Measurements from ENCODE around the gene MAGEB2.

DNA sequence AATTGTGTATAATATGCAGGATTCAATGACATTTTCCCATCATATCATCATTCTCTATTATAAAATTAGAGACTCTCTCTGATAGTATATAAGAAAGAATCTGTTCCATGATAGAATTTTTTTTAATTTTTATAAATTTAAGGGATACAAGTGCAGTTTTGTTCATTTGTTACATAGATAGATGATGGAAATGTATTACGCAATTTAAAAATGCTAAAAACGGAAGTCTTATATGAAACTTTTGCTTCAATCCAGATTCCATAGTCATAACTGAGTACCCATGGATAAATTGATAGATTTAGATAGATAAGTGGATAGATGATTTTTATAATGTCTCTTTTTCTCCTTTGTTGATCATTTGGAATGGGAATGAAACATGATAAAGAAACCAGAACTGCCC, 24.9 kb upstream of the MAGEB2 start:
- TF ChIP-seq, protein P1, sequence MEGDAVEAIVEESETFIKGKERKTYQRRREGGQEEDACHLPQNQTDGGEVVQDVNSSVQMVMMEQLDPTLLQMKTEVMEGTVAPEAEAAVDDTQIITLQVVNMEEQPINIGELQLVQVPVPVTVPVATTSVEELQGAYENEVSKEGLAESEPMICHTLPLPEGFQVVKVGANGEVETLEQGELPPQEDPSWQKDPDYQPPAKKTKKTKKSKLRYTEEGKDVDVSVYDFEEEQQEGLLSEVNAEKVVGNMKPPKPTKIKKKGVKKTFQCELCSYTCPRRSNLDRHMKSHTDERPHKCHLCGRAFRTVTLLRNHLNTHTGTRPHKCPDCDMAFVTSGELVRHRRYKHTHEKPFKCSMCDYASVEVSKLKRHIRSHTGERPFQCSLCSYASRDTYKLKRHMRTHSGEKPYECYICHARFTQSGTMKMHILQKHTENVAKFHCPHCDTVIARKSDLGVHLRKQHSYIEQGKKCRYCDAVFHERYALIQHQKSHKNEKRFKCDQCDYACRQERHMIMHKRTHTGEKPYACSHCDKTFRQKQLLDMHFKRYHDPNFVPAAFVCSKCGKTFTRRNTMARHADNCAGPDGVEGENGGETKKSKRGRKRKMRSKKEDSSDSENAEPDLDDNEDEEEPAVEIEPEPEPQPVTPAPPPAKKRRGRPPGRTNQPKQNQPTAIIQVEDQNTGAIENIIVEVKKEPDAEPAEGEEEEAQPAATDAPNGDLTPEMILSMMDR (conservative IDR thresholded peaks at IDR 0.05; ENCODE audit: low read depth in 2 of 2): no peak
- TF ChIP-seq POLR2AphosphoS5 (IDR thresholded peaks at IDR 0.05; ENCODE audit: low read depth) (no peak), JUNB (IDR thresholded peaks at IDR 0.05; ENCODE audit: unreplicated experiment) (no peak), EZH2 (IDR thresholded peaks at IDR 0.05; ENCODE audit: low read depth, unreplicated experiment) (no peak), EZH2phosphoT487 (IDR thresholded peaks at IDR 0.05; ENCODE audit: unreplicated experiment) (no peak), ZNF114 (CRISPR knock-in tag; IDR thresholded peaks at IDR 0.05) (no peak), CREB1 (CRISPR knock-in tag; IDR thresholded peaks at IDR 0.05; ENCODE audit: low read depth) (no peak), STAT1 (IDR thresholded peaks at IDR 0.05; ENCODE audit: unreplicated experiment) (no peak), ZNF331 (CRISPR knock-in tag; IDR thresholded peaks at IDR 0.05; ENCODE audit: low read depth) (no peak), NANOG (IDR thresholded peaks at IDR 0.05; ENCODE audit: borderline replicate concordance) (no peak)
- TF ChIP-seq, protein P2, sequence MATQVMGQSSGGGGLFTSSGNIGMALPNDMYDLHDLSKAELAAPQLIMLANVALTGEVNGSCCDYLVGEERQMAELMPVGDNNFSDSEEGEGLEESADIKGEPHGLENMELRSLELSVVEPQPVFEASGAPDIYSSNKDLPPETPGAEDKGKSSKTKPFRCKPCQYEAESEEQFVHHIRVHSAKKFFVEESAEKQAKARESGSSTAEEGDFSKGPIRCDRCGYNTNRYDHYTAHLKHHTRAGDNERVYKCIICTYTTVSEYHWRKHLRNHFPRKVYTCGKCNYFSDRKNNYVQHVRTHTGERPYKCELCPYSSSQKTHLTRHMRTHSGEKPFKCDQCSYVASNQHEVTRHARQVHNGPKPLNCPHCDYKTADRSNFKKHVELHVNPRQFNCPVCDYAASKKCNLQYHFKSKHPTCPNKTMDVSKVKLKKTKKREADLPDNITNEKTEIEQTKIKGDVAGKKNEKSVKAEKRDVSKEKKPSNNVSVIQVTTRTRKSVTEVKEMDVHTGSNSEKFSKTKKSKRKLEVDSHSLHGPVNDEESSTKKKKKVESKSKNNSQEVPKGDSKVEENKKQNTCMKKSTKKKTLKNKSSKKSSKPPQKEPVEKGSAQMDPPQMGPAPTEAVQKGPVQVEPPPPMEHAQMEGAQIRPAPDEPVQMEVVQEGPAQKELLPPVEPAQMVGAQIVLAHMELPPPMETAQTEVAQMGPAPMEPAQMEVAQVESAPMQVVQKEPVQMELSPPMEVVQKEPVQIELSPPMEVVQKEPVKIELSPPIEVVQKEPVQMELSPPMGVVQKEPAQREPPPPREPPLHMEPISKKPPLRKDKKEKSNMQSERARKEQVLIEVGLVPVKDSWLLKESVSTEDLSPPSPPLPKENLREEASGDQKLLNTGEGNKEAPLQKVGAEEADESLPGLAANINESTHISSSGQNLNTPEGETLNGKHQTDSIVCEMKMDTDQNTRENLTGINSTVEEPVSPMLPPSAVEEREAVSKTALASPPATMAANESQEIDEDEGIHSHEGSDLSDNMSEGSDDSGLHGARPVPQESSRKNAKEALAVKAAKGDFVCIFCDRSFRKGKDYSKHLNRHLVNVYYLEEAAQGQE (IDR thresholded peaks at IDR 0.05; ENCODE audit: unreplicated experiment): no peak
- TF ChIP-seq, protein P3, sequence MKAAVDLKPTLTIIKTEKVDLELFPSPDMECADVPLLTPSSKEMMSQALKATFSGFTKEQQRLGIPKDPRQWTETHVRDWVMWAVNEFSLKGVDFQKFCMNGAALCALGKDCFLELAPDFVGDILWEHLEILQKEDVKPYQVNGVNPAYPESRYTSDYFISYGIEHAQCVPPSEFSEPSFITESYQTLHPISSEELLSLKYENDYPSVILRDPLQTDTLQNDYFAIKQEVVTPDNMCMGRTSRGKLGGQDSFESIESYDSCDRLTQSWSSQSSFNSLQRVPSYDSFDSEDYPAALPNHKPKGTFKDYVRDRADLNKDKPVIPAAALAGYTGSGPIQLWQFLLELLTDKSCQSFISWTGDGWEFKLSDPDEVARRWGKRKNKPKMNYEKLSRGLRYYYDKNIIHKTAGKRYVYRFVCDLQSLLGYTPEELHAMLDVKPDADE (IDR thresholded peaks at IDR 0.05): no peak
- TF ChIP-seq, protein P4, sequence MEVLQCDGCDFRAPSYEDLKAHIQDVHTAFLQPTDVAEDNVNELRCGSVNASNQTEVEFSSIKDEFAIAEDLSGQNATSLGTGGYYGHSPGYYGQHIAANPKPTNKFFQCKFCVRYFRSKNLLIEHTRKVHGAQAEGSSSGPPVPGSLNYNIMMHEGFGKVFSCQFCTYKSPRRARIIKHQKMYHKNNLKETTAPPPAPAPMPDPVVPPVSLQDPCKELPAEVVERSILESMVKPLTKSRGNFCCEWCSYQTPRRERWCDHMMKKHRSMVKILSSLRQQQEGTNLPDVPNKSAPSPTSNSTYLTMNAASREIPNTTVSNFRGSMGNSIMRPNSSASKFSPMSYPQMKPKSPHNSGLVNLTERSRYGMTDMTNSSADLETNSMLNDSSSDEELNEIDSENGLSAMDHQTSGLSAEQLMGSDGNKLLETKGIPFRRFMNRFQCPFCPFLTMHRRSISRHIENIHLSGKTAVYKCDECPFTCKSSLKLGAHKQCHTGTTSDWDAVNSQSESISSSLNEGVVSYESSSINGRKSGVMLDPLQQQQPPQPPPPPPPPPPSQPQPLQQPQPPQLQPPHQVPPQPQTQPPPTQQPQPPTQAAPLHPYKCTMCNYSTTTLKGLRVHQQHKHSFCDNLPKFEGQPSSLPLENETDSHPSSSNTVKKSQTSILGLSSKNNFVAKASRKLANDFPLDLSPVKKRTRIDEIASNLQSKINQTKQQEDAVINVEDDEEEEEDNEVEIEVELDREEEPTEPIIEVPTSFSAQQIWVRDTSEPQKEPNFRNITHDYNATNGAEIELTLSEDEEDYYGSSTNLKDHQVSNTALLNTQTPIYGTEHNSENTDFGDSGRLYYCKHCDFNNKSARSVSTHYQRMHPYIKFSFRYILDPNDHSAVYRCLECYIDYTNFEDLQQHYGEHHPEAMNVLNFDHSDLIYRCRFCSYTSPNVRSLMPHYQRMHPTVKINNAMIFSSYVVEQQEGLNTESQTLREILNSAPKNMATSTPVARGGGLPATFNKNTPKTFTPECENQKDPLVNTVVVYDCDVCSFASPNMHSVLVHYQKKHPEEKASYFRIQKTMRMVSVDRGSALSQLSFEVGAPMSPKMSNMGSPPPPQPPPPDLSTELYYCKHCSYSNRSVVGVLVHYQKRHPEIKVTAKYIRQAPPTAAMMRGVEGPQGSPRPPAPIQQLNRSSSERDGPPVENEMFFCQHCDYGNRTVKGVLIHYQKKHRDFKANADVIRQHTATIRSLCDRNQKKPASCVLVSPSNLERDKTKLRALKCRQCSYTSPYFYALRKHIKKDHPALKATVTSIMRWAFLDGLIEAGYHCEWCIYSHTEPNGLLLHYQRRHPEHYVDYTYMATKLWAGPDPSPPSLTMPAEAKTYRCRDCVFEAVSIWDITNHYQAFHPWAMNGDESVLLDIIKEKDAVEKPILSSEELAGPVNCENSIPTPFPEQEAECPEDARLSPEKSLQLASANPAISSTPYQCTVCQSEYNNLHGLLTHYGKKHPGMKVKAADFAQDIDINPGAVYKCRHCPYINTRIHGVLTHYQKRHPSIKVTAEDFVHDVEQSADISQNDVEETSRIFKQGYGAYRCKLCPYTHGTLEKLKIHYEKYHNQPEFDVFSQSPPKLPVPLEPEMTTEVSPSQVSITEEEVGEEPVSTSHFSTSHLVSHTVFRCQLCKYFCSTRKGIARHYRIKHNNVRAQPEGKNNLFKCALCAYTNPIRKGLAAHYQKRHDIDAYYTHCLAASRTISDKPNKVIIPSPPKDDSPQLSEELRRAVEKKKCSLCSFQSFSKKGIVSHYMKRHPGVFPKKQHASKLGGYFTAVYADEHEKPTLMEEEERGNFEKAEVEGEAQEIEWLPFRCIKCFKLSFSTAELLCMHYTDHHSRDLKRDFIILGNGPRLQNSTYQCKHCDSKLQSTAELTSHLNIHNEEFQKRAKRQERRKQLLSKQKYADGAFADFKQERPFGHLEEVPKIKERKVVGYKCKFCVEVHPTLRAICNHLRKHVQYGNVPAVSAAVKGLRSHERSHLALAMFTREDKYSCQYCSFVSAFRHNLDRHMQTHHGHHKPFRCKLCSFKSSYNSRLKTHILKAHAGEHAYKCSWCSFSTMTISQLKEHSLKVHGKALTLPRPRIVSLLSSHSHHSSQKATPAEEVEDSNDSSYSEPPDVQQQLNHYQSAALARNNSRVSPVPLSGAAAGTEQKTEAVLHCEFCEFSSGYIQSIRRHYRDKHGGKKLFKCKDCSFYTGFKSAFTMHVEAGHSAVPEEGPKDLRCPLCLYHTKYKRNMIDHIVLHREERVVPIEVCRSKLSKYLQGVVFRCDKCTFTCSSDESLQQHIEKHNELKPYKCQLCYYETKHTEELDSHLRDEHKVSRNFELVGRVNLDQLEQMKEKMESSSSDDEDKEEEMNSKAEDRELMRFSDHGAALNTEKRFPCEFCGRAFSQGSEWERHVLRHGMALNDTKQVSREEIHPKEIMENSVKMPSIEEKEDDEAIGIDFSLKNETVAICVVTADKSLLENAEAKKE (CRISPR knock-in tag; IDR thresholded peaks at IDR 0.05): no peak

Data from GM23338 (cell line).